ENCODE data around the gene RNF150.

DNA sequence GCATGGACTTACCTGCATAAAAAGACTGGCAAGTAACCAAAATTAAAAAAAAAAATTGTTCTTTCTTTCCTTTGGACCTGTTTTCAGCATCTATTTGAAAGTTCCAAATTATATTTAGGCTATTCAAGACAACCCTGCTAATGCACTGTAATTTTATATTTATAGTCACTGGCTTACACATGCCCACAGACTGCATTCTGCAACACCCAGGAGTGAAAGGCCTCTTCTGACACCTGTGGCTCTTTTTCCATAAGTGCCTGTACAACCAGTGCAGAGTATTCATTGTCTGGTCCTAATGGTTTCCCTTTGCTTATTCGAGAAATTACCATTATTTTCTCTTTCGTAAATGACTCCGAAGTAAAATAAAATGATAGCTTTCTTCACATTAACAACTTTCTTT is 143.3 kb downstream of the RNF150 start:
- TF ChIP-seq, protein P1, sequence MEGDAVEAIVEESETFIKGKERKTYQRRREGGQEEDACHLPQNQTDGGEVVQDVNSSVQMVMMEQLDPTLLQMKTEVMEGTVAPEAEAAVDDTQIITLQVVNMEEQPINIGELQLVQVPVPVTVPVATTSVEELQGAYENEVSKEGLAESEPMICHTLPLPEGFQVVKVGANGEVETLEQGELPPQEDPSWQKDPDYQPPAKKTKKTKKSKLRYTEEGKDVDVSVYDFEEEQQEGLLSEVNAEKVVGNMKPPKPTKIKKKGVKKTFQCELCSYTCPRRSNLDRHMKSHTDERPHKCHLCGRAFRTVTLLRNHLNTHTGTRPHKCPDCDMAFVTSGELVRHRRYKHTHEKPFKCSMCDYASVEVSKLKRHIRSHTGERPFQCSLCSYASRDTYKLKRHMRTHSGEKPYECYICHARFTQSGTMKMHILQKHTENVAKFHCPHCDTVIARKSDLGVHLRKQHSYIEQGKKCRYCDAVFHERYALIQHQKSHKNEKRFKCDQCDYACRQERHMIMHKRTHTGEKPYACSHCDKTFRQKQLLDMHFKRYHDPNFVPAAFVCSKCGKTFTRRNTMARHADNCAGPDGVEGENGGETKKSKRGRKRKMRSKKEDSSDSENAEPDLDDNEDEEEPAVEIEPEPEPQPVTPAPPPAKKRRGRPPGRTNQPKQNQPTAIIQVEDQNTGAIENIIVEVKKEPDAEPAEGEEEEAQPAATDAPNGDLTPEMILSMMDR (IDR thresholded peaks at IDR 0.05) = no peak
- TF ChIP-seq POLR2A (IDR thresholded peaks at IDR 0.05) = no peak
- TF ChIP-seq POLR2AphosphoS5 (IDR thresholded peaks at IDR 0.05; ENCODE audit: insufficient read depth in 1 of 2, low read depth in 1 of 2) = no peak

Data from vagina (tissue), 2 donors.